Activated T-helper 9 cell treated with anti-CD3 and anti-CD28 coated beads, Interleukin-2, amount 50 U/mL, for 16 hours (primary cell): ENCODE results near the gene APOL5.

Experiments
- DNase-seq: peaks from one replicate; pipeline ENCODE4 v3.0.0-alpha.2; 2020; ENCODE audit warnings: low read depth

APOL5 gene

GRCh38 chr22:35742342-35743100 is 24.8 kb downstream of the APOL5 start:
- no peak for DNase-seq

- no peak for DNase-seq
Measured at GRCh38 chr22:35743326-35743860, 25.7 kb downstream of the APOL5 start.

GRCh38 chr22:35746248-35746647 is 28.6 kb downstream of the APOL5 start:
- no peak for DNase-seq

GRCh38 chr22:35746946-35747703 is 29.5 kb downstream of the APOL5 start:
- no peak for DNase-seq

- no peak for DNase-seq
Measured at GRCh38 chr22:35749808-35750207, 32.1 kb downstream of the APOL5 start.

- no peak for DNase-seq
Measured at GRCh38 chr22:35752006-35752862, 34.6 kb downstream of the APOL5 start.

GRCh38 chr22:35752863-35753189 is 35.2 kb downstream of the APOL5 start:
- DNase-seq: no peak

- DNase-seq: no peak
Measured at GRCh38 chr22:35754761-35755160, 37.1 kb downstream of the APOL5 start.

- no peak for DNase-seq
Measured at GRCh38 chr22:35756722-35757121, 39.0 kb downstream of the APOL5 start.

- no peak for DNase-seq
Measured at GRCh38 chr22:35758394-35758793, 40.7 kb downstream of the APOL5 start.

GRCh38 chr22:35761037-35761436 is 43.4 kb downstream of the APOL5 start:
- no peak for DNase-seq

GRCh38 chr22:35766654-35767580 is 49.2 kb downstream of the APOL5 start:
- no peak for DNase-seq

- no peak for DNase-seq
Measured at GRCh38 chr22:35769974-35770373, 52.3 kb downstream of the APOL5 start.

- no peak for DNase-seq
Measured at GRCh38 chr22:35775339-35775738, 57.7 kb downstream of the APOL5 start.

- DNase-seq: no peak
Measured at GRCh38 chr22:35777335-35777975, 59.8 kb downstream of the APOL5 start.
